Measurements from ENCODE around the gene OTUD7B. TPM values are rescaled to one million over a fixed set of nuclear protein-coding genes. Genes with fewer than 3 reads are reported as not detected.
"Not testable (repeated sequence)": the region's sequence is repeated elsewhere in the genome, so short reads cannot be mapped to it uniquely, and the experiment has no call there.

OTUD7B gene
- total RNA-seq, 1 donor from 2014 or later = 15.7 TPM

GRCh38 chr1:149965440-149965839 is 45.1 kb downstream of the OTUD7B start:
- H3K9me3 ChIP-seq (ENCODE audit: control insufficient read depth in 3 of 3, low read length in 3 of 3) = no peaks in the 10 kb centered on the region
- no peak overlapping the region for H3K9ac ChIP-seq (ENCODE audit: low read depth in 1 of 3, low read length in 3 of 3)
- H3K27me3 ChIP-seq (ENCODE audit: control insufficient read depth in 3 of 3, insufficient read depth in 3 of 3, low read length in 3 of 3) = no peaks in the 10 kb centered on the region
- H3K4me1 ChIP-seq (ENCODE audit: control insufficient read depth in 3 of 3, insufficient read depth in 3 of 3, low read length in 3 of 3) = peaks cover 0 to 3% (median 0%) of the 10 kb centered on the region in 3 donors
- peaks cover 35 to 61% (median 45%) of the 10 kb centered on the region in 3 donors for H3K36me3 ChIP-seq (ENCODE audit: control insufficient read depth in 3 of 3, insufficient read depth in 3 of 3, low read length in 3 of 3)
- no peak overlapping the region for H3K27ac ChIP-seq (ENCODE audit: low read depth, low read length)
- H3K4me3 ChIP-seq (ENCODE audit: low read length in 3 of 3) = no peak overlapping the region

- Histone ChIP-seq H3K4me1 (ENCODE audit: control insufficient read depth in 3 of 3, insufficient read depth in 3 of 3, low read length in 3 of 3) (peaks cover 0 to 3% (median 0%) of the 10 kb centered on the region in 3 donors), H3K9me3 (ENCODE audit: control insufficient read depth in 3 of 3, low read length in 3 of 3) (no peaks in the 10 kb centered on the region), H3K9ac (ENCODE audit: low read depth in 1 of 3, low read length in 3 of 3) (no peak overlapping the region), H3K27ac (ENCODE audit: low read depth, low read length) (no peak overlapping the region), H3K36me3 (ENCODE audit: control insufficient read depth in 3 of 3, insufficient read depth in 3 of 3, low read length in 3 of 3) (peaks cover 38 to 57% (median 51%) of the 10 kb centered on the region in 3 donors), H3K4me3 (ENCODE audit: low read length in 3 of 3) (no peak overlapping the region), H3K27me3 (ENCODE audit: control insufficient read depth in 3 of 3, insufficient read depth in 3 of 3, low read length in 3 of 3) (no peaks in the 10 kb centered on the region)
These were observed 47.2 kb downstream of the OTUD7B start for GRCh38 chr1:149963358-149963757.

GRCh38 chr1:149962736-149963135 is 47.8 kb downstream of the OTUD7B start:
- Histone ChIP-seq H3K9ac (ENCODE audit: low read depth in 1 of 3, low read length in 3 of 3) (no peak overlapping the region), H3K4me1 (ENCODE audit: control insufficient read depth in 3 of 3, insufficient read depth in 3 of 3, low read length in 3 of 3) (peaks cover 0 to 3% (median 0%) of the 10 kb centered on the region in 3 donors), H3K36me3 (ENCODE audit: control insufficient read depth in 3 of 3, insufficient read depth in 3 of 3, low read length in 3 of 3) (peaks cover 41 to 60% (median 56%) of the 10 kb centered on the region in 3 donors), H3K27ac (ENCODE audit: low read depth, low read length) (no peak overlapping the region), H3K27me3 (ENCODE audit: control insufficient read depth in 3 of 3, insufficient read depth in 3 of 3, low read length in 3 of 3) (no peaks in the 10 kb centered on the region), H3K9me3 (ENCODE audit: control insufficient read depth in 3 of 3, low read length in 3 of 3) (no peaks in the 10 kb centered on the region), H3K4me3 (ENCODE audit: low read length in 3 of 3) (no peak overlapping the region)

- Histone ChIP-seq H3K9ac (ENCODE audit: low read depth in 1 of 3, low read length in 3 of 3) (no peak overlapping the region), H3K27me3 (ENCODE audit: control insufficient read depth in 3 of 3, insufficient read depth in 3 of 3, low read length in 3 of 3) (no peaks in the 10 kb centered on the region), H3K27ac (ENCODE audit: low read depth, low read length) (no peak overlapping the region), H3K4me3 (ENCODE audit: low read length in 3 of 3) (no peak overlapping the region), H3K4me1 (ENCODE audit: control insufficient read depth in 3 of 3, insufficient read depth in 3 of 3, low read length in 3 of 3) (peaks cover 0 to 3% (median 0%) of the 10 kb centered on the region in 3 donors), H3K9me3 (ENCODE audit: control insufficient read depth in 3 of 3, low read length in 3 of 3) (no peaks in the 10 kb centered on the region), H3K36me3 (ENCODE audit: control insufficient read depth in 3 of 3, insufficient read depth in 3 of 3, low read length in 3 of 3) (peaks cover 41 to 56% (median 53%) of the 10 kb centered on the region in 3 donors)
These were observed 48.4 kb downstream of the OTUD7B start for GRCh38 chr1:149962039-149962647.

DNA sequence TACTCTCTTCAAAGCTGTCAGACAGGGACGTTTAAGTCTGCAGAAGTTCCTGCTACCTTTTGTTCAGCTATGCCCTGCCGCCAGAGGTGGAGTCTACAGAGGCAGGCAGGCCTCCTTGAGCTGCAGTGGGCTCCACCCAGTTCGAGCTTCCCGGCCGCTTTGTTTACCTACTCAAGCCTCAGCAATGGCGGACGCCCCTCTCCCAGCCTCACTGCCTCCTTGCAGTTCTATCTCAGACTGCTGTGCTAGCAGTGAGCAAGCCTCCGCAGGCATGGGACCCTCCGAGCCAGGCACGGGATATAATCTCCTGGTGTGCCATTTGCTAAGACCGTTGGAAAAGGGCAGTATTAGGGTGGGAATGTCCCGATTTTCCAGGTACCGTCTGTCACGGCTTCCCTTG is 53.0 kb downstream of the OTUD7B start:
- H3K36me3 ChIP-seq (ENCODE audit: control insufficient read depth in 3 of 3, insufficient read depth in 3 of 3, low read length in 3 of 3) = peaks cover 17 to 28% (median 26%) of the 10 kb centered on the region in 3 donors

DNA sequence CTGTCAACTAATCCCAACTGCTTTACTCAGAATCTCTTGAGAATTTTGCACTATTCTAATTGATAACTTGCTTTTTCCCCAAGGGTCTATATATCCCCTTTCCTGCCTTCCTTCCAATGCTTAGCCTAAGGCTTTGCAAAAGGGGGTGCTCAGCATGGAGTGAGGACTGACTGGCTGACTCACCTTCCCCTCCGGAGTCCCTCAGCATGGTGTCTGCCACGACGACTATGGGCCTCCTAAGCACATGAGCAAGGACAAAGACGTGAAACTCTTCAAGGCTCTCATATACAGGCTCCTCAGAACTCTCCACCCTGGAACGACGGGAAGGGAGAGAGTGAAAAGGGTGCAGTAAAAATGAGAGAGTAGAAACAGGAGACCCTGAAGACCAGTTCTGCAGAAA is 60.6 kb downstream of the OTUD7B start:
- Histone ChIP-seq H3K4me1 (ENCODE audit: control insufficient read depth in 3 of 3, insufficient read depth in 3 of 3, low read length in 3 of 3) (no peaks in the 10 kb centered on the region), H3K4me3 (ENCODE audit: low read length in 3 of 3) (no peak overlapping the region), H3K27ac (ENCODE audit: low read depth, low read length) (no peak overlapping the region), H3K36me3 (ENCODE audit: control insufficient read depth in 3 of 3, insufficient read depth in 3 of 3, low read length in 3 of 3) (peaks cover 17 to 26% (median 22%) of the 10 kb centered on the region in 3 donors), H3K9me3 (ENCODE audit: control insufficient read depth in 3 of 3, low read length in 3 of 3) (no peaks in the 10 kb centered on the region), H3K27me3 (ENCODE audit: control insufficient read depth in 3 of 3, insufficient read depth in 3 of 3, low read length in 3 of 3) (no peaks in the 10 kb centered on the region), H3K9ac (ENCODE audit: low read depth in 1 of 3, low read length in 3 of 3) (no peak overlapping the region)

More for the DNA sequence above, 53.0 kb downstream of the OTUD7B start:
- H3K27me3 ChIP-seq (ENCODE audit: control insufficient read depth in 3 of 3, insufficient read depth in 3 of 3, low read length in 3 of 3); H3K9ac ChIP-seq (ENCODE audit: low read depth in 1 of 3, low read length in 3 of 3); H3K9me3 ChIP-seq (ENCODE audit: control insufficient read depth in 3 of 3, low read length in 3 of 3); H3K4me1 ChIP-seq (ENCODE audit: control insufficient read depth in 3 of 3, insufficient read depth in 3 of 3, low read length in 3 of 3); H3K4me3 ChIP-seq (ENCODE audit: low read length in 3 of 3); H3K27ac ChIP-seq (ENCODE audit: low read depth, low read length): not testable (repeated sequence)

DNA sequence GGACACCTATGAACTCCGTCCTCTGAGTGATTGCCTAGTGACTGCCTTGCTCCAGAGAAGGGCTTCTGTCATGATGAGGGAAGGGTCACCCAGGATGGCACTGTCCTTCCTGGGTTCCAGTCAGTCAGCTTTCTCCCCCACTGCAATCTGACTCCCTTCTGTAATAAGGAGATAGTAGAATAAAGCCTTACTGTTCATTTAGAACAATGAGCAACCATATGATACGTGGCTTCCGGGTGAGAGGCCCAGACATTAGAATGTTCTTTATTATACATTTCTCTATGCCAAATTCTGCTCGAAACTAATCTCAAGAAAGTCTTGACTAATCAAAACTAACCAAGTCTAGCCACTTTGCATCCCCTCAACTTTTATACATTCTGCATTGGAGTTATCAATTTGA is 65.3 kb downstream of the OTUD7B start:
- H3K27me3 ChIP-seq (ENCODE audit: control insufficient read depth in 3 of 3, insufficient read depth in 3 of 3, low read length in 3 of 3) = no peaks in the 10 kb centered on the region
- H3K9me3 ChIP-seq (ENCODE audit: control insufficient read depth in 3 of 3, low read length in 3 of 3) = no peaks in the 10 kb centered on the region
- peaks cover 0 to 2% (median 0%) of the 10 kb centered on the region in 3 donors for H3K4me1 ChIP-seq (ENCODE audit: control insufficient read depth in 3 of 3, insufficient read depth in 3 of 3, low read length in 3 of 3)
- no peak overlapping the region for H3K27ac ChIP-seq (ENCODE audit: low read depth, low read length)
- H3K36me3 ChIP-seq (ENCODE audit: control insufficient read depth in 3 of 3, insufficient read depth in 3 of 3, low read length in 3 of 3) = peaks cover 32 to 40% (median 37%) of the 10 kb centered on the region in 3 donors
- H3K9ac ChIP-seq (ENCODE audit: low read depth in 1 of 3, low read length in 3 of 3) = no peak overlapping the region
- H3K4me3 ChIP-seq (ENCODE audit: low read length in 3 of 3) = no peak overlapping the region

DNA sequence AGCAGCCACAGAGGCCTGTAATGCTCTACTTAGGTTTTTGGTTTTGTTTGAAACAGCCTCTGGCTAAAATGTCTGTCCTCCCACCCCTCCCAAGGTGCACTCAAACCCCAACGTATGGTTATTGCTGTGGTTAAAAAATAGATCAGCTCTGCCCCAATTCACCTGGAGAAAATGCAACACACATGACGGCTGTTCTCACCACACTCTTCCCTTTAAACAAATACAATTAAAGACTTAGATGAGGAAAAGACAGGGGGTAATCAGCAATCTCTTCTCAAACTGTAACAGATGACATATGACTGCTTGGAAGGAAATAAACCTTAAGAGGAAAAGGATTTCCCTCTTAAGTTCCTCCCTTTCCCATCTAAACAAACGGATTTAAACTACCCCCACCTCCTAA is 67.6 kb downstream of the OTUD7B start:
- Histone ChIP-seq H3K9me3 (ENCODE audit: control insufficient read depth in 3 of 3, low read length in 3 of 3) (no peaks in the 10 kb centered on the region), H3K27me3 (ENCODE audit: control insufficient read depth in 3 of 3, insufficient read depth in 3 of 3, low read length in 3 of 3) (no peaks in the 10 kb centered on the region), H3K4me3 (ENCODE audit: low read length in 3 of 3) (no peak overlapping the region), H3K4me1 (ENCODE audit: control insufficient read depth in 3 of 3, insufficient read depth in 3 of 3, low read length in 3 of 3) (peaks cover 11 to 20% (median 14%) of the 10 kb centered on the region in 3 donors), H3K27ac (ENCODE audit: low read depth, low read length) (no peak overlapping the region), H3K9ac (ENCODE audit: low read depth in 1 of 3, low read length in 3 of 3) (no peak overlapping the region), H3K36me3 (ENCODE audit: control insufficient read depth in 3 of 3, insufficient read depth in 3 of 3, low read length in 3 of 3) (peaks cover 18 to 23% (median 22%) of the 10 kb centered on the region in 3 donors)

GRCh38 chr1:149942207-149942606 is 68.3 kb downstream of the OTUD7B start:
- Histone ChIP-seq H3K4me1 (ENCODE audit: control insufficient read depth in 3 of 3, insufficient read depth in 3 of 3, low read length in 3 of 3) (peaks cover 18 to 27% (median 21%) of the 10 kb centered on the region in 3 donors), H3K9me3 (ENCODE audit: control insufficient read depth in 3 of 3, low read length in 3 of 3) (no peaks in the 10 kb centered on the region), H3K27ac (ENCODE audit: low read depth, low read length) (no peak overlapping the region), H3K4me3 (ENCODE audit: low read length in 3 of 3) (no peak overlapping the region), H3K27me3 (ENCODE audit: control insufficient read depth in 3 of 3, insufficient read depth in 3 of 3, low read length in 3 of 3) (no peaks in the 10 kb centered on the region), H3K9ac (ENCODE audit: low read depth in 1 of 3, low read length in 3 of 3) (no peak overlapping the region), H3K36me3 (ENCODE audit: control insufficient read depth in 3 of 3, insufficient read depth in 3 of 3, low read length in 3 of 3) (peaks cover 18 to 23% (median 22%) of the 10 kb centered on the region in 3 donors)

- Histone ChIP-seq H3K9ac (ENCODE audit: low read depth in 1 of 3, low read length in 3 of 3) (no peak overlapping the region), H3K36me3 (ENCODE audit: control insufficient read depth in 3 of 3, insufficient read depth in 3 of 3, low read length in 3 of 3) (peaks cover 18 to 20% (median 19%) of the 10 kb centered on the region in 3 donors), H3K27me3 (ENCODE audit: control insufficient read depth in 3 of 3, insufficient read depth in 3 of 3, low read length in 3 of 3) (no peaks in the 10 kb centered on the region), H3K4me3 (ENCODE audit: low read length in 3 of 3) (no peak overlapping the region), H3K27ac (ENCODE audit: low read depth, low read length) (peak overlapping the region; percentile 93), H3K4me1 (ENCODE audit: control insufficient read depth in 3 of 3, insufficient read depth in 3 of 3, low read length in 3 of 3) (peaks cover 30 to 43% (median 31%) of the 10 kb centered on the region in 3 donors), H3K9me3 (ENCODE audit: control insufficient read depth in 3 of 3, low read length in 3 of 3) (no peaks in the 10 kb centered on the region)
These were observed 70.1 kb downstream of the OTUD7B start for GRCh38 chr1:149940427-149940826.

Measured in skeletal muscle tissue (tissue), 4 donors.